HUES6 (cell line): ENCODE data around the gene HSFX1.
"Not testable (repeated sequence)": the region's sequence is repeated elsewhere in the genome, so short reads cannot be mapped to it uniquely, and the experiment has no call there.

Experiments used
- H3K27ac ChIP-seq: 2 replicates; pipeline ENCODE4 v1.7.0; 2013; ENCODE audit warnings: low read depth, mild to moderate bottlenecking, low read length, inconsistent platforms
- H3K27me3 ChIP-seq: 2 replicates; pipeline ENCODE4 v1.6.1; 2013; ENCODE audit warnings: low read length; ENCODE audit not compliant: control insufficient read depth, insufficient read depth
- H3K36me3 ChIP-seq: 2 replicates; pipeline ENCODE4 v1.6.1; 2013; ENCODE audit warnings: low read length; ENCODE audit not compliant: control insufficient read depth, insufficient read depth
- H3K4me1 ChIP-seq: 2 replicates; pipeline ENCODE4 v1.6.1; 2013; ENCODE audit warnings: low read length; ENCODE audit not compliant: control insufficient read depth, insufficient read depth
- H3K4me3 ChIP-seq: 2 replicates; pipeline ENCODE4 v1.5.1; 2013; ENCODE audit warnings: low read depth, low read length
- H3K9ac ChIP-seq: one replicate; pipeline ENCODE4 v1.6.1; 2013; ENCODE audit warnings: mild to moderate bottlenecking, low read length
- H3K9me3 ChIP-seq: 2 replicates; pipeline ENCODE4 v1.6.1; 2013; ENCODE audit warnings: low read depth, low read length; ENCODE audit not compliant: control insufficient read depth, insufficient read depth

Gene HSFX1

GRCh38 chrX:149773768-149774167, at the start of gene HSFX1:
TSS of gene HSFX1 (plus strand) at chrX:149774068. CDS start at chrX:149774682, 614 bp downstream.
- not testable (repeated sequence) for H3K4me3 ChIP-seq, H3K36me3 ChIP-seq, H3K27ac ChIP-seq, H3K9ac ChIP-seq, H3K9me3 ChIP-seq, H3K27me3 ChIP-seq, H3K4me1 ChIP-seq

- H3K27ac ChIP-seq, H3K9ac ChIP-seq, H3K4me1 ChIP-seq, H3K4me3 ChIP-seq, H3K36me3 ChIP-seq, H3K9me3 ChIP-seq, H3K27me3 ChIP-seq: not testable (repeated sequence)
Observed at GRCh38 chrX:149727308-149727707, 46.6 kb upstream of the HSFX1 start.

GRCh38 chrX:149742269-149742668, 31.6 kb upstream of the HSFX1 start:
- not testable (repeated sequence) for H3K27me3 ChIP-seq, H3K36me3 ChIP-seq, H3K9ac ChIP-seq, H3K27ac ChIP-seq, H3K4me3 ChIP-seq, H3K9me3 ChIP-seq, H3K4me1 ChIP-seq

- H3K27me3 ChIP-seq, H3K9ac ChIP-seq: not testable (repeated sequence)
Observed at GRCh38 chrX:149746390-149747007, 27.4 kb upstream of the HSFX1 start.

GRCh38 chrX:149757206-149758067, 16.4 kb upstream of the HSFX1 start:
- no peaks in the 10 kb centered on the region for H3K4me1 ChIP-seq
- no peaks in the 10 kb centered on the region; the same call in 1 of the 2 replicates for H3K27me3 ChIP-seq
- H3K9me3 ChIP-seq = peaks cover 8% of the 10 kb centered on the region
- H3K36me3 ChIP-seq = no peaks in the 10 kb centered on the region
- no peak overlapping the region for H3K9ac ChIP-seq
- no peak overlapping the region for H3K4me3 ChIP-seq
- no peak overlapping the region for H3K27ac ChIP-seq

More at GRCh38 chrX:149746390-149747007, 27.4 kb upstream of the HSFX1 start:
- not testable (repeated sequence) for H3K36me3 ChIP-seq, H3K9me3 ChIP-seq, H3K4me1 ChIP-seq, H3K27ac ChIP-seq, H3K4me3 ChIP-seq

- Histone ChIP-seq H3K36me3 (no peaks in the 10 kb centered on the region), H3K27me3 (no peaks in the 10 kb centered on the region; the same call in 1 of the 2 replicates), H3K4me3 (no peak overlapping the region), H3K4me1 (no peaks in the 10 kb centered on the region), H3K27ac (no peak overlapping the region), H3K9ac (no peak overlapping the region), H3K9me3 (peaks cover 8% of the 10 kb centered on the region)
Observed at GRCh38 chrX:149758068-149758714, 15.7 kb upstream of the HSFX1 start.

- H3K36me3 ChIP-seq, H3K4me3 ChIP-seq, H3K9ac ChIP-seq, H3K4me1 ChIP-seq, H3K9me3 ChIP-seq, H3K27ac ChIP-seq, H3K27me3 ChIP-seq: not testable (repeated sequence)
Observed at GRCh38 chrX:149758715-149759078, 15.2 kb upstream of the HSFX1 start.

GRCh38 chrX:149759824-149760223, 14.0 kb upstream of the HSFX1 start:
- Histone ChIP-seq H3K27ac (no peak overlapping the region), H3K4me1 (no peaks in the 10 kb centered on the region), H3K4me3 (no peak overlapping the region), H3K9me3 (peaks cover 8% of the 10 kb centered on the region), H3K9ac (no peak overlapping the region), H3K27me3 (no peaks in the 10 kb centered on the region; the same call in 1 of the 2 replicates), H3K36me3 (no peaks in the 10 kb centered on the region)

- Histone ChIP-seq H3K27me3 (no peaks in the 10 kb centered on the region; the same call in 1 of the 2 replicates), H3K4me1 (no peaks in the 10 kb centered on the region), H3K9me3 (peaks cover 8% of the 10 kb centered on the region), H3K9ac (no peak overlapping the region), H3K27ac (no peak overlapping the region), H3K4me3 (no peak overlapping the region), H3K36me3 (no peaks in the 10 kb centered on the region)
Observed at GRCh38 chrX:149760965-149761364, 12.9 kb upstream of the HSFX1 start.

- not testable (repeated sequence) for H3K36me3 ChIP-seq, H3K9ac ChIP-seq, H3K27ac ChIP-seq, H3K27me3 ChIP-seq, H3K4me3 ChIP-seq, H3K4me1 ChIP-seq, H3K9me3 ChIP-seq
Observed at GRCh38 chrX:149761858-149762674, 11.8 kb upstream of the HSFX1 start.
